Activated CD8-positive, alpha-beta memory T cell treated with anti-CD3 and anti-CD28 coated beads, Interleukin-2, amount 50 U/mL, for 1 hour (primary cell): ENCODE results near the gene PLA2G2E.

Experiments
- DNase-seq: peaks from one replicate; pipeline ENCODE4 v3.0.0-alpha.2; 2020; ENCODE audit errors: extremely low read depth

The PLA2G2E gene, protein sequence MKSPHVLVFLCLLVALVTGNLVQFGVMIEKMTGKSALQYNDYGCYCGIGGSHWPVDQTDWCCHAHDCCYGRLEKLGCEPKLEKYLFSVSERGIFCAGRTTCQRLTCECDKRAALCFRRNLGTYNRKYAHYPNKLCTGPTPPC

DNA sequence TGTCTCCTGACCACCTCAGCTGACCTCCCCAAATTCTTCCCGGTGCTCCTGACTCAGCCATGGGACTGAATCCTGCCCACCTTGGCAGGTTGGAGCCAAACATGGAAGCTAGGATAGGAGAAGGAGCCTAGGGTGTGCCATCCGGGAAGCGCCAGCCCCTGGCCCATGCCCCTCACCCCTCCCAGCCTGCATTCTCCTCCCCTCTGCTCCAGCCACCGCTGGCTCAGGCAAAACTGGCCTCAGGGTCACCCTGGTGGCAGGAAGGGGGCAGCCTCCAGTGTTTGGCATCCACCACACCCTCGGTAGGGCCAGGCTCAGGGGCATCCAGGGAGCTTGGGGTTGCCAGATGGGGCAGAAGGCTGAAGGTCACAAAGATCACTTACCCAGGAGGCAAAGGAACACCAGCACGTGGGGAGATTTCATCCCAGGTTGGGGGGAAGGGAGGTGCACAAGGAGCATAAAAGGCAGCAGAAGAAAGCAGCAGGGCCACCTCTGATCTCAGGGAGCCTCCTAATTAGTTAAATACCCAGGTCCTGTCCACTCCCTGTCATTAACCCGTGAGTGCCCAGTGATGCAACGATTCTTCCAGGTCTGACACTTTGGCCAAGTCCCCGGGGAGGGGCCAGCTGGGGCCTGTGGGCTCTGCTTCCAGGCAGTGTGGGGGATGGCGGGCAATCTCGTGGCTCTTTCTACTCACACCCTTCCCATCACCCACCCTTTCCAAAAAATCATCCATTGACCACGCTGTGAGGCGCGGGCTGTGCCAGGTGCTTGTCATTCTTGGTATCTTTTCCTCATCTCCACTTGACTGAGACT is at the start of gene PLA2G2E:
Gene PLA2G2E, minus strand, starts transcription at position 481 of the 816 bp plus-strand sequence. Its CDS starts 58 bp downstream, at position 423.
- DNase-seq: no peak

GRCh38 chr1:19971664-19972063 is 48.2 kb upstream of the PLA2G2E start:
- no peak for DNase-seq

- no peak for DNase-seq
Observed at GRCh38 chr1:19969898-19970660, 46.7 kb upstream of the PLA2G2E start.

- DNase-seq: no peak
Observed at GRCh38 chr1:19967808-19968207, 44.4 kb upstream of the PLA2G2E start.

DNA sequence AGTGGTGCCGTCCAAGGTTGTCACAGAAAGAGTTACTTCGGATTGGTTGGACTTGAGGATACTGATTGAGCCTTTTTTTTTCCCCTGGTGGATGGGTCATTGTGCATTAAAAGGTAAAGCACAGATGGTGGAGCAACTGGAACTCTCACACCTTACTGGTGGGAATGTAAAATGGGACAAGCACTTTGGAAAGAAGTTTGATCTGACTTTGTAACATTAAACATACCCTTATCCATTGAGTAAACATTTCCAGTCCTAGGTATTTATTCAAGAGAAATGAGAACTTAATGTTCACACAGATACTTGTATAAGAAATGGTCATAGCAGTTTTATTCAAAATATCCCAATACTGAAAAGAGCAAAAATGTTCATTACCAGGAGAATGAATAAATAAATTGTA is 41.1 kb upstream of the PLA2G2E start:
- DNase-seq: no peak

DNA sequence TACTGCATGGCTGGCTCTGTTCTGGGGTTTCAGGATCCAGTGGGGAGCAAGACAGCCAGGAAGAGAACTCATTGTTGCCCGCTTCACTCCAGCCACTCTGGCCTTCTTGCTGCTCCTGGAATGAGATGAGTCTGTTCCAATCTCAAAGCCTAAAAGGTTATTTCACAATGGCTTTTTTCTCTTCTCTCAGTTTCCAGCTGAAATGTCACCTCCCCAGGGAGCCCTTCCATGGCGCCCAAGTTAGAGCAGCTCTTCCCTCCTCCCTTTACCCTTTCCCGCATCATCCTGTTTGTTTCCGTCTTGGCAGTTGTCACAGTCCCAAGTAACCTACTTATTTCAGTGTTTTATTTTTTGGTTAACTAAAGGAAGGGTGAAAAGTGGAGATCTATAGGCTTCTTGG is 40.2 kb upstream of the PLA2G2E start:
- no peak for DNase-seq

DNA sequence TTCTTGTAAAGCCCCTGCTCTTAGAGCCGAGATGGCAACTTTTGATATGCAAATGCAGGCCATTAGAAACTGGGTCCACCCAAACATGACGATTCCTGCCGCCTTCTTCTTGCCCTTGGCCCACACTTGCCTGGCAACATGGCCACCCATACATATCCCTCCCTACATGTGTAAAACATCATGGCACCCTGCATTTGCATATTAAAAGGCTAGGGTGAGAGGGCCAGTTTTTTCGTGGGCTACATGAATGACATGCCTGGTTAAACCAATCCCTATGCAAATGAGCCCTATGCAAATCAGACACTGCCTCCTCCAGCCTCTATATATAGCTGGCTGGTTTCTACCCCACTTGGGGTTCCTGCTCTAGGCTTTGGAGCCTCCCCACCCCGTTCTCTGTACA is 37.2 kb upstream of the PLA2G2E start:
- DNase-seq: no peak

DNA sequence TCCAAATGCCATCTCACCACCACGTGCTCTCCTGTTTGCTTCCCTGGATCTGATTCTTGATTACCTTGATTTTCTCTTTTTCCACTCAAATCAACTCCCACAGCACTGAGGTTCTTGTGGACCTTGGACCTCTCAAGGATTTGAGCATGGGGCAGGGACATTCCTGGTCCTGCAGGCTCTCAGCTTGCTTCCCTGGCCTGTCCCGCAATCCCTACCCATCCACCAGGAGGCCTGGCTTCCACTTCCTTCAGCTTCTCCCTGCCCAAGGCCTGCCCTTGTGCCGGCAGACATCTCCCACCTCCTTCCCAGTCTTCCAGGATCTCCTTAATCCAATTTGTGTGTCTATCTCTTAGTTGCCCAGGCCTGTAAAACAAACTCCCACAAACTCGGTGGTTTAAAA is 34.4 kb upstream of the PLA2G2E start:
- no peak for DNase-seq

- DNase-seq: no peak
Observed at GRCh38 chr1:19955534-19956170, 32.2 kb upstream of the PLA2G2E start.

- no peak for DNase-seq
Observed at GRCh38 chr1:19954059-19954458, 30.6 kb upstream of the PLA2G2E start.

- DNase-seq: no peak
Observed at GRCh38 chr1:19949016-19949415, 25.6 kb upstream of the PLA2G2E start.

DNA sequence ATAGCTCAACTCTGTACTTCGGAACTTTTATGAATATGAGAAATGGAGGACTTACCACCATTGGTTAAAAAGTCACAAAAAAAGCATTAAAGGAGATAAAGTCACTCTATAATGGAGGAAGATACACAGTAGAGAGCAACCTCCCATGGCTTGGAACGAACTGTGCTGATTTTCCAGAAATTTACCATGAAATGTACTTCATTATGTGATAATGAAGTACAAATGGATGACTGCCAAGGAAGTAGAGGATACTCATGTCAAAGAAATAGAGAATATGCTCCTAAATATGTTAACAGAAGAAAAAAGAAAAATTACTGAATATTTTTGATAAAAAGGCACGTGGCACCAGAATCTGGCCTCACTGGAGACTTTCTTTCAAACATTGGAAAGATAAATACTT is 23.6 kb upstream of the PLA2G2E start:
- no peak for DNase-seq

- no peak for DNase-seq
Observed at GRCh38 chr1:19946331-19946751, 22.9 kb upstream of the PLA2G2E start.

- DNase-seq: no peak
Observed at GRCh38 chr1:19945914-19946313, 22.5 kb upstream of the PLA2G2E start.

GRCh38 chr1:19942657-19943056 is 19.2 kb upstream of the PLA2G2E start:
- no peak for DNase-seq

GRCh38 chr1:19942088-19942487 is 18.7 kb upstream of the PLA2G2E start:
- DNase-seq: no peak

- no peak for DNase-seq
Observed at GRCh38 chr1:19941206-19941568, 17.8 kb upstream of the PLA2G2E start.

DNA sequence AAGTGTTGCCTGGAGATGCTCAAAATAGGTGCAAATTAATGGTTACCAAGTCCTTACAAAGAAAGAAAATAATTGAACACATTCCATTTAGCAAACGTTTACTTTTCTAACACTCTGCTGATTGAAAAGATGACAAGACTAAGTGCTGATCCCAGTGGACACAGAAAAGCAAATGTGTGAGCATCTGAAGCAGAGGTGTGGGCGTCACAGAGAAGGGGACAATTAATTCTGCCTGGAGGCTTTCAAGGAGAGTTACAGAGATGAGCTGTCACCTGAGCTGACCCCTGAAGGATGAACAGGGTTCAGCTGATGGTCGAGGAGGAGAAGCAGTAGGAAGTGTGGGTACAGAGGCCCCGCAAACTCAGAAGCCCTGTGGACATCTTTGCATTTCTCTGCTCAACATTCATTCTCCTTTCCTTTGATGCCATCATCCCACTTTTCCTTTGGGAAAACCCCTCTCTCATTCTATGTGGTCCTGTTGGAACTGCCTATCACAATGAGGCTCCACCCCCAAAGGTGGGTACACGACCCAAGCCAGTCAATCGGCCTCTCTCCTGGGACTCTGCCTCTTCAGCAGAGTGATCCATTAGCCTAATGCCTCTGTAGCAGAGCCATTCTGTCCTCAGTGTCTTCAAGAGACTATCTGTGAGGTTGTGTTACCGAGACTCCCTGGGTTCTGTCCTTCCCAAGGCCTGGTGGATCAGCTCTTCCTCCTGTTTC is 17.2 kb upstream of the PLA2G2E start:
- DNase-seq: no peak

DNA sequence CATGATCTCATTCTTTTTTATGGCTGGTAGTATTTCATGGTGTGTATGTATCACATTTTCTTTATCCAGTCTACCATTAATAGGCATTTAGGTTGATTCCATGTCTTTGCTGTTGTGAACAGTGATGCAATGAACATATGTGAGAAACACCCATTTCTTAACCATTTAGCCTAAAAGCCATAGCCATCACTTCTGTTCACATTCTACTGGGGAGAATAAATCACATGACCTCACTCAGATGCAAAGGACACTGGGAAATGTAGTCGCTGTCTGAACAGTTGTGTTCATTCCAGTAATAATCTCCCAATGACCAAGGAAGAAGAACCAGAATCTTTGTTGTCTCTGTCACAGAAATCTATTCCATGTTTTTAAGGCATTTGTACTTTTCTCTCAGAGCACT is 15.1 kb upstream of the PLA2G2E start:
- DNase-seq: no peak

GRCh38 chr1:19936061-19936750 is 12.8 kb upstream of the PLA2G2E start:
- no peak for DNase-seq

- no peak for DNase-seq
Observed at GRCh38 chr1:19934336-19934735, 10.9 kb upstream of the PLA2G2E start.
